VCaP (cell line): ENCODE data around the gene B3GALT5.

Experiments used
- H3K27ac ChIP-seq: fragments of 450-650 bp; 2 replicates; pipeline ENCODE4 v1.5.1; 2017
- CTCF ChIP-seq: fragments of 450-650 bp; conservative IDR thresholded peaks from 2 replicates; pipeline ENCODE4 v1.5.1; 2017; ENCODE audit warnings: mild to moderate bottlenecking, moderate library complexity

Gene B3GALT5

GRCh38 chr21:39703578-39703977 is 90.8 kb downstream of the B3GALT5 start:
- TF ChIP-seq CTCF = no peak
- H3K27ac ChIP-seq = peak overlapping the region; percentile 81

GRCh38 chr21:39705849-39706248 is 93.1 kb downstream of the B3GALT5 start:
- peak; percentile 73 for TF ChIP-seq CTCF
- no peak overlapping the region for H3K27ac ChIP-seq

GRCh38 chr21:39707316-39707715 is 94.6 kb downstream of the B3GALT5 start:
- no peak for TF ChIP-seq CTCF
- no peak overlapping the region for H3K27ac ChIP-seq

- TF ChIP-seq CTCF = no peak
- no peak overlapping the region for H3K27ac ChIP-seq
Measured at GRCh38 chr21:39710866-39711265, 98.1 kb downstream of the B3GALT5 start.

- no peak overlapping the region for H3K27ac ChIP-seq
Measured at GRCh38 chr21:39712273-39712672, 99.5 kb downstream of the B3GALT5 start.

GRCh38 chr21:39712976-39713375 is 100.2 kb downstream of the B3GALT5 start:
- no peak overlapping the region; the same call in 1 of the 2 replicates for H3K27ac ChIP-seq
- TF ChIP-seq CTCF = peak; percentile 52

More at GRCh38 chr21:39712273-39712672, 99.5 kb downstream of the B3GALT5 start:
- no peak for TF ChIP-seq CTCF

GRCh38 chr21:39713905-39714304 is 101.2 kb downstream of the B3GALT5 start:
- no peak for TF ChIP-seq CTCF
- no peak overlapping the region for H3K27ac ChIP-seq
